DLD1 (cell line): ENCODE results near the gene COL9A3.

Source experiments
- in situ Hi-C: cut with HindIII; loops from 2 replicates; pipeline ENCODE4 v1.10.0; 2017; ENCODE audit warnings: low sequenced_read_pairs

The COL9A3 gene

GRCh38 chr20:62876501-62876901, 59.7 kb downstream of the COL9A3 start:
- in situ Hi-C loops = no loop called here

- in situ Hi-C loops = no loop called here
These were observed 60.3 kb downstream of the COL9A3 start for GRCh38 chr20:62876902-62877816.

- in situ Hi-C loops = no loop called here
These were observed 61.6 kb downstream of the COL9A3 start for GRCh38 chr20:62878244-62879038.

- in situ Hi-C loops = no loop called here
These were observed 62.7 kb downstream of the COL9A3 start for GRCh38 chr20:62879275-62880146.

- in situ Hi-C loops = no loop called here
These were observed 63.5 kb downstream of the COL9A3 start for GRCh38 chr20:62880147-62880934.

- in situ Hi-C loops = no loop called here
These were observed 64.2 kb downstream of the COL9A3 start for GRCh38 chr20:62880935-62881661.

- in situ Hi-C loops = no loop called here
These were observed 65.0 kb downstream of the COL9A3 start for GRCh38 chr20:62881662-62882395.

GRCh38 chr20:62882426-62882825, 65.6 kb downstream of the COL9A3 start:
- in situ Hi-C loops = no loop called here

GRCh38 chr20:62884556-62884955, 67.7 kb downstream of the COL9A3 start:
- in situ Hi-C loops = no loop called here

- in situ Hi-C loops = no loop called here
These were observed 68.4 kb downstream of the COL9A3 start for GRCh38 chr20:62885046-62885895.

GRCh38 chr20:62885896-62886708, 69.3 kb downstream of the COL9A3 start:
- in situ Hi-C loops = no loop called here

GRCh38 chr20:62886709-62887058, 69.8 kb downstream of the COL9A3 start:
- in situ Hi-C loops = no loop called here

GRCh38 chr20:62887152-62887859, 70.5 kb downstream of the COL9A3 start:
- in situ Hi-C loops = no loop called here

- in situ Hi-C loops = no loop called here
These were observed 71.0 kb downstream of the COL9A3 start for GRCh38 chr20:62887860-62888239.

- in situ Hi-C loops = no loop called here
These were observed 71.6 kb downstream of the COL9A3 start for GRCh38 chr20:62888406-62888805.

- in situ Hi-C loops = no loop called here
These were observed 72.1 kb downstream of the COL9A3 start for GRCh38 chr20:62888910-62889309.

- in situ Hi-C loops = no loop called here
These were observed 72.6 kb downstream of the COL9A3 start for GRCh38 chr20:62889411-62889810.
